Upper lobe of left lung (tissue), 4 donors: ENCODE data around the gene MARVELD1.

ENCODE experiments used
- POLR2AphosphoS5 ChIP-seq, 2 donors: sonication (generic); formaldehyde crosslinking; IDR thresholded peaks; one replicate each; pipeline ENCODE4 v1.5.1; 2017; ENCODE audit warnings: antibody characterized with exemption in 2 of 2
- TF ChIP-seq, protein P1 (sequence below), 6 experiments: fragments of 450-650 bp in 4 of 6; fragments of 200-600 bp in 2 of 6; sonication (generic) in 2 of 6; IDR thresholded peaks; one replicate each; pipeline ENCODE4 v1.5.1; 2016 to 2019; ENCODE audit warnings: antibody characterized with exemption in 6 of 6

DNA sequence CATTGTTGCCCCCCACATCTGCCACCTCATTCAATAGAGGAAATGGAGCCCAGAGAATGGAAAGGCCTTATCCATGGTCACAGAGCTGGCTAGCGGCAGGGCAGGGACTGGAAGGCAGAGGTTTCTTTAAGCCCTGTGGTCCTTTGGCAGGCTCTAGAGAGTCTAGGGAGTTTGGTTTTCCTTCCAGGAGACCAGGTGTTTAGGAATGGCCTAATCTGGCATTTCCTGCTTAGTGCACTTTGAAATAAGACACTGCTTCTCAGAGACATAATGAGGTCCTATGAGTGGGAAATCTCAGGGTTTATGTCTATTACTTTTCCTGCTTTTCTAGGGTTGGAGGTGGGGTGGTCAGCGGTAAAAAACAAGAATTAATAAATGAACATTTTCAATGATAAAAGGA lies 6.1 kb downstream of the MARVELD1 start:
- no peak for TF ChIP-seq POLR2AphosphoS5 (IDR thresholded peaks at IDR 0.05)
- TF ChIP-seq, protein P1, sequence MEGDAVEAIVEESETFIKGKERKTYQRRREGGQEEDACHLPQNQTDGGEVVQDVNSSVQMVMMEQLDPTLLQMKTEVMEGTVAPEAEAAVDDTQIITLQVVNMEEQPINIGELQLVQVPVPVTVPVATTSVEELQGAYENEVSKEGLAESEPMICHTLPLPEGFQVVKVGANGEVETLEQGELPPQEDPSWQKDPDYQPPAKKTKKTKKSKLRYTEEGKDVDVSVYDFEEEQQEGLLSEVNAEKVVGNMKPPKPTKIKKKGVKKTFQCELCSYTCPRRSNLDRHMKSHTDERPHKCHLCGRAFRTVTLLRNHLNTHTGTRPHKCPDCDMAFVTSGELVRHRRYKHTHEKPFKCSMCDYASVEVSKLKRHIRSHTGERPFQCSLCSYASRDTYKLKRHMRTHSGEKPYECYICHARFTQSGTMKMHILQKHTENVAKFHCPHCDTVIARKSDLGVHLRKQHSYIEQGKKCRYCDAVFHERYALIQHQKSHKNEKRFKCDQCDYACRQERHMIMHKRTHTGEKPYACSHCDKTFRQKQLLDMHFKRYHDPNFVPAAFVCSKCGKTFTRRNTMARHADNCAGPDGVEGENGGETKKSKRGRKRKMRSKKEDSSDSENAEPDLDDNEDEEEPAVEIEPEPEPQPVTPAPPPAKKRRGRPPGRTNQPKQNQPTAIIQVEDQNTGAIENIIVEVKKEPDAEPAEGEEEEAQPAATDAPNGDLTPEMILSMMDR (IDR thresholded peaks at IDR 0.05): no peak
